ENCODE data around the gene NTHL1.

The NTHL1 gene

DNA sequence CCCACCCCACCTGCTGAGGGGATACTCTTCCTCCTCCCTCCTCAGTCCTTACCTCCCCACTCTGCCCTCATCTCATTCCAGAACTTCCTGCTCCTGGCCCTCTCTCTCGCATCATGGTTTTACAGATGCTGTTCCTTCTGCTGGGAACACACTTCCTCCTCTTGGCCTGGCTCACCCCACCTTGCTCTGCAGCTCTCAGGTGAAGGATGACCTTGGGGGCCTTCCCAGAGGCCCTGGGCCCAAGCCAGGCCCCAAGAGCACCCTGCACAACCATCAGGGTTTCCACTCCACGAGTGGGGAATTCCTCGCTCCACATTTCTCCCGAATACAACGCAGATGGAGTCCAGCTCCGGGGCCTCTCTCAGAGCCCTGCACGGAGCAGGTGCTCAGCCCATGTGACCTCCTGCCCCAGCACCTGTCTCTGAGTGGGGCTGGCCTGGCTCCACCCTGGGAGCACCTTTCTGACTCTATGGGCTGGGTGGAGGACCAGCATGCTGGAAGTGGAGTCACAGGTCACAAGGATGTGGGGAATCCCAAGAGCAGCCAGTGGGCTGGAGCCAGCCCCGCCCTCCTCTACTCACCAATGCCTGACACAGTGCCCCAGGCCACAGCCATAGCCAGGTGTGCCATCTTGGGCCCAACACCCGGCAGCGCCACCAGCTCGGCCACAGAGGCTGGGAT is 4.5 kb downstream of the NTHL1 start:
- DNase-seq (ENCODE audit: low read depth in 2 of 2): no peak
- TF ChIP-seq CTCF (IDR thresholded peaks at IDR 0.05; ENCODE audit: low read depth, low read length): no peak
- no peak overlapping the region for H3K4me3 ChIP-seq (replicated peaks in 1 of 2; ENCODE audit: low read depth in 2 of 2, low read length in 2 of 2)

DNA sequence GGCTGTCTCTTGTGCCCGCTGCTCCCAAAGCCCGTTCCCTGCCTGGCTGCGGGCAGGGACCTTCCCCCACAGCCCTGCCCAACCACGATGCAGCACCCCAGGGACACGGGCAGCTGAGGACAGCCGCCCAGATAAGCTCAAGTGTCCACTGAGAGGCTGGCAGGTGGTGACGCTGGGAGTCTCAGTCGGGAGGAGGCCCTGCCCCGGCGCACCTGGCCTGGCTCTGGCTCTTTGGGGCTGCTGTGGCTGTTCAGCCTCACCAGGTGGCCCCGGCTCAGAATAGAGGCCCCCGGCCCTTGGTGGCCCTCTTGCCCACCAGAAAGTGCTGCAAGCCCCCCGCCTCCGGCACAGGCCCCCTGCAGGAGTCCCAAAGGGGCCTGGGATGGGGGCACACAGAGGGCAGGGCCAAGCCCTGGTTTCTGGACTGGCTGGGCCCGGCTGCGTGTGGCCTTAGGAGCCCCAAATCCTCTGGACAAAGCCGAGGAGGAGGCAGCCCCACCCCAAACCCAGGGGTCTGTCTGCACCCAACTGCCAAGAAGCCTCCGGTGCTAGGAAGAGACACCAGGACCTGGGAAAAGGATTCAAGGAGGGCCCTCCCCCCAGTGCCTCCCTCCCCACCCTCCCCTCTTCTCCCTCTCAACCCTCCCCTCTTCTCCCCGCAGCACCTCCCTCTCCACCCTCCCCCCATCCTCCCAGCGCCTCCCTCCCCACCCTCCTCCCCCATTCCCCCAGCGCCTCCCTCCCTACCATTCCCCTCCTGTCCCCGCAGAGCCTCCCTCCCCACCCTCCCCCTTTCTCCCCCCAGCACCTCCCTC is 5.3 kb downstream of the NTHL1 start:
- TF ChIP-seq CTCF (IDR thresholded peaks at IDR 0.05; ENCODE audit: low read depth, low read length): no peak
- DNase-seq (ENCODE audit: low read depth in 2 of 2): no peak
- H3K4me3 ChIP-seq (replicated peaks in 1 of 2; ENCODE audit: low read depth in 2 of 2, low read length in 2 of 2): no peak overlapping the region

DNA sequence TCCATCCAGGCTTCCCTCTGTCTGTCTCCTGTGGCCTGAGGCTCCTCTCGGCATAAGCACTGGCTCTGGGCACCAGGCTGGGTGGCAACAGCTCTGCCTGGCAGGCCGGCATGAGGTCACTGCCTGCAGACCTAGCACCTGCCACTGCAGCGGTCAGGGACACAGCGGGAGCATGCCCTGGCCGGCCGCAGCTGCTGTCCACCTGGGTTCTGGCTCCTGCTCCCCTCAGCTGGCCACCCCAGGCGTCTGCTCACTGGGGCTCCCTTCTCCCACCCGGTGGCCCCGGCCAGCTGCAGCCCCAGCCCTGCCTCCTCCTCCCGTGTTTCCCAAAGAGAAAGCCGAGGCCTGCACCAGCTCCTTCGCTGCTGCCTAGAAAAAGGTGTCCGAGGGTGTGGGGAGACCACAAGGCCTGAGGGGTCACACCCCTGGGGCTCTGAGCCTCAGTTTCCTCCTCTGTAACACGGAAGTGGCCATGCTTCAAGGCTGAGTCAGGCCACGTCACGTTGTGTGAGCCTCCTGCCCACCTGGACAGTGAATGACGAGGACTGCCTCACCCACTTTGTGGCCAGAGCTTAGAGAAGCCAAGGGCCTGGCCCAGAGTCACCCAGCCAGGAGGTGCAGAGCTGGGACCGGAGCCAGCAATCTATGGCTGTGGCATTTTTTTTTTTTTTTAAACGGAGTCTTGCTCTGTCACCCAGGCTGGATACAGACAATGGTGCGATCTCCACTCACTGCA is 6.7 kb downstream of the NTHL1 start:
- DNase-seq (ENCODE audit: low read depth in 2 of 2): peak in 1 of 2 donors; percentile 62
- H3K4me3 ChIP-seq (replicated peaks in 1 of 2; ENCODE audit: low read depth in 2 of 2, low read length in 2 of 2): no peak overlapping the region
- TF ChIP-seq CTCF (IDR thresholded peaks at IDR 0.05; ENCODE audit: low read depth, low read length): no peak

GRCh38 chr16:2040041-2040786 is 7.4 kb downstream of the NTHL1 start:
- no peak for DNase-seq (ENCODE audit: low read depth in 2 of 2)
- TF ChIP-seq CTCF (IDR thresholded peaks at IDR 0.05; ENCODE audit: low read depth, low read length): no peak
- H3K4me3 ChIP-seq (replicated peaks in 1 of 2; ENCODE audit: low read depth in 2 of 2, low read length in 2 of 2): no peak overlapping the region

- peak; percentile 85 to 89 for DNase-seq (ENCODE audit: low read depth in 2 of 2)
- no peak for TF ChIP-seq CTCF (IDR thresholded peaks at IDR 0.05; ENCODE audit: low read depth, low read length)
- no peak overlapping the region for H3K4me3 ChIP-seq (replicated peaks in 1 of 2; ENCODE audit: low read depth in 2 of 2, low read length in 2 of 2)
These were observed 8.2 kb downstream of the NTHL1 start for GRCh38 chr16:2039274-2040031.

Measured in cardiac fibroblast (primary cell).